Inflammatory macrophage treated with lipopolysaccharide for 1 hour (primary cell): ENCODE measurements around the gene ADGRG7.
A peak's percentile ranks its signal among the peaks of the same experiment; 100 is the strongest.
"Not testable (repeated sequence)": the region's sequence is repeated elsewhere in the genome, so short reads cannot be mapped to it uniquely, and the experiment has no call there.

Source experiments
- DNase-seq, 2 donors: peaks; one replicate each; pipeline ENCODE4 v3.0.0-alpha.2; 2020 to 2022

ADGRG7 gene

GRCh38 chr3:100647171-100647570, 37.8 kb downstream of the ADGRG7 start:
- no peak for DNase-seq

- no peak for DNase-seq
These were observed 38.3 kb downstream of the ADGRG7 start for GRCh38 chr3:100647657-100648056.

GRCh38 chr3:100650651-100651619, 41.5 kb downstream of the ADGRG7 start:
- peak in 1 of 2 donors; percentile 17 for DNase-seq

- DNase-seq: no peak
These were observed 44.3 kb downstream of the ADGRG7 start for GRCh38 chr3:100653604-100654294.

- no peak for DNase-seq
These were observed 47.5 kb downstream of the ADGRG7 start for GRCh38 chr3:100656945-100657344.

GRCh38 chr3:100661294-100661693, 51.9 kb downstream of the ADGRG7 start:
- not testable (repeated sequence) for DNase-seq

- DNase-seq: no peak
These were observed 52.9 kb downstream of the ADGRG7 start for GRCh38 chr3:100662113-100662823.

GRCh38 chr3:100665230-100665629, 55.8 kb downstream of the ADGRG7 start:
- no peak for DNase-seq

GRCh38 chr3:100666699-100667098, 57.3 kb downstream of the ADGRG7 start:
- not testable (repeated sequence) for DNase-seq

- not testable (repeated sequence) for DNase-seq
These were observed 57.9 kb downstream of the ADGRG7 start for GRCh38 chr3:100667316-100667715.

GRCh38 chr3:100670995-100671394, 61.6 kb downstream of the ADGRG7 start:
- DNase-seq: not testable (repeated sequence)

- DNase-seq: no peak
These were observed 72.1 kb downstream of the ADGRG7 start for GRCh38 chr3:100681496-100681895.

- DNase-seq: no peak
These were observed 72.9 kb downstream of the ADGRG7 start for GRCh38 chr3:100682056-100682853.

- no peak for DNase-seq
These were observed 73.7 kb downstream of the ADGRG7 start for GRCh38 chr3:100682854-100683760.

- DNase-seq: no peak
These were observed 83.8 kb downstream of the ADGRG7 start for GRCh38 chr3:100693225-100693624.

GRCh38 chr3:100695696-100696095, 86.3 kb downstream of the ADGRG7 start:
- no peak for DNase-seq

GRCh38 chr3:100696161-100696560, 86.8 kb downstream of the ADGRG7 start:
- no peak for DNase-seq

GRCh38 chr3:100697172-100697571, 87.8 kb downstream of the ADGRG7 start:
- no peak for DNase-seq

- DNase-seq: no peak
These were observed 88.4 kb downstream of the ADGRG7 start for GRCh38 chr3:100697723-100698285.

- no peak for DNase-seq
These were observed 89.3 kb downstream of the ADGRG7 start for GRCh38 chr3:100698736-100699135.

- DNase-seq: no peak
These were observed 91.3 kb downstream of the ADGRG7 start for GRCh38 chr3:100700708-100701107.
